ENCODE data around the gene TXNRD2. TPM values are rescaled to one million over a fixed set of nuclear protein-coding genes. Genes with fewer than 3 reads are reported as not detected.
"Not testable (repeated sequence)": the region's sequence is repeated elsewhere in the genome, so short reads cannot be mapped to it uniquely, and the experiment has no call there.

The TXNRD2 gene
- total RNA-seq, 1 donor from 2014 or later = 25.7 TPM

DNA sequence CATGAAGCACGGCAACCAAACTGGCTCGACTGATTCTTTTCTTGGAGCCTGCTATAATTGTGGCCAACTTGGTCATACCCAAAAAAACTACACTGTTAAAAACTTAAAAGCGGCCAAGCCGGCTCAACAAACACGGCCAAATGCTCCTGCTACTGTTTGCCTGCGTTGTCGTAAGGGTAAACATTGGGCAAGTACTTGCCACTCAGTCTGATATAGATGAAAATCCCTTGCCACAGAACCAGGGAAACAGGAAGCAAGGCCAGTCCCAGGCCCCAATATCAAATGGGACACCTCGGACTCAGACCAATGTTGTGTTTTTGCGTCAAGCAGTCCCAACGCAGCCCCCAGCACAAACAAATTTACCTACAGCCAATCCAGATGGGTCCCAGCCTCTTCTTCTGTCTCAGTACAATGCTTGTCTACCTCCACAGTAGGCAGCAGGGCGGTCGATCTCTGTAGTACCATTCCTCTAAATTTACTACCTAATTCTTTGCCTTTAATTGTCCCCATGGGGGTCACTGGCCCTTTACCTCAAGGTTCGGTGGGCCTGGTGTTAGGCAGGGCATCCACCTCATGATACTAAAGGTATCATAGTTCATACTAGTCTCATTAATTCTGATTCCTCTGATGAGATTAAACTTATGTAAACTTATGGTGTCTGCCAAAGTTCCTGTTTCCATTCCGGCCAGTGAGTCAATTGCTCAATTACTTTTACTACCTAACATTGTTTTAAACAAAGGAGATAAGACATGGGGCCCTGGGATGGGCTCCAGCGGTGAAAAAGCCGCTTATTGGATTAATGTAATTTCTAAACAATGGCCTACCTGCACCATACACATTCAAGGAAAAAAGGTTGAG, 3.8 kb downstream of the TXNRD2 start:
- Histone ChIP-seq H3K79me2 (ENCODE audit: insufficient read depth, low read length) (peaks cover 23% of the 10 kb centered on the region), H3K4me3 (ENCODE audit: insufficient read depth, low read depth, low read length) (no peak overlapping the region), H3K9me3 (ENCODE audit: insufficient read depth, low read depth, low read length) (no peaks in the 10 kb centered on the region), H3K36me3 (ENCODE audit: insufficient read depth, low read length) (no peaks in the 10 kb centered on the region), H3K27me3 (ENCODE audit: insufficient read depth, low read length) (no peaks in the 10 kb centered on the region), H3K4me1 (ENCODE audit: insufficient read depth, low read length) (peaks cover 16% of the 10 kb centered on the region), H3K9ac (ENCODE audit: low read length) (no peak overlapping the region), H3K4me2 (ENCODE audit: low read length) (no peak overlapping the region), H4K20me1 (ENCODE audit: insufficient read depth, low read length) (no peaks in the 10 kb centered on the region), H3K27ac (ENCODE audit: low read depth, low read length) (no peak overlapping the region), H2AFZ (ENCODE audit: low read depth, low read length) (no peak overlapping the region)
- TF ChIP-seq, protein P1, sequence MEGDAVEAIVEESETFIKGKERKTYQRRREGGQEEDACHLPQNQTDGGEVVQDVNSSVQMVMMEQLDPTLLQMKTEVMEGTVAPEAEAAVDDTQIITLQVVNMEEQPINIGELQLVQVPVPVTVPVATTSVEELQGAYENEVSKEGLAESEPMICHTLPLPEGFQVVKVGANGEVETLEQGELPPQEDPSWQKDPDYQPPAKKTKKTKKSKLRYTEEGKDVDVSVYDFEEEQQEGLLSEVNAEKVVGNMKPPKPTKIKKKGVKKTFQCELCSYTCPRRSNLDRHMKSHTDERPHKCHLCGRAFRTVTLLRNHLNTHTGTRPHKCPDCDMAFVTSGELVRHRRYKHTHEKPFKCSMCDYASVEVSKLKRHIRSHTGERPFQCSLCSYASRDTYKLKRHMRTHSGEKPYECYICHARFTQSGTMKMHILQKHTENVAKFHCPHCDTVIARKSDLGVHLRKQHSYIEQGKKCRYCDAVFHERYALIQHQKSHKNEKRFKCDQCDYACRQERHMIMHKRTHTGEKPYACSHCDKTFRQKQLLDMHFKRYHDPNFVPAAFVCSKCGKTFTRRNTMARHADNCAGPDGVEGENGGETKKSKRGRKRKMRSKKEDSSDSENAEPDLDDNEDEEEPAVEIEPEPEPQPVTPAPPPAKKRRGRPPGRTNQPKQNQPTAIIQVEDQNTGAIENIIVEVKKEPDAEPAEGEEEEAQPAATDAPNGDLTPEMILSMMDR (IDR thresholded peaks at IDR 0.05; ENCODE audit: insufficient read depth, low read depth, low read length) = no peak
- no peak for TF ChIP-seq EZH2 (IDR thresholded peaks at IDR 0.05; ENCODE audit: insufficient read depth, low read length)
- FAIRE-seq = no peak
- Mint-ChIP-seq H3K27me3 (ENCODE audit: low read depth, unreplicated experiment) (no peaks in the 10 kb centered on the region), H3K36me3 (ENCODE audit: low read depth, unreplicated experiment) (peaks cover 19% of the 10 kb centered on the region), H3K9me3 (ENCODE audit: unreplicated experiment) (peaks cover 19% of the 10 kb centered on the region), H3K27ac (ENCODE audit: unreplicated experiment) (no peak overlapping the region), H3K4me1 (ENCODE audit: low read depth, unreplicated experiment) (peaks cover 13% of the 10 kb centered on the region), H3K4me3 (ENCODE audit: unreplicated experiment) (no peak overlapping the region)
- peak; percentile 27 for DNase-seq (ENCODE audit: low read depth)

DNA sequence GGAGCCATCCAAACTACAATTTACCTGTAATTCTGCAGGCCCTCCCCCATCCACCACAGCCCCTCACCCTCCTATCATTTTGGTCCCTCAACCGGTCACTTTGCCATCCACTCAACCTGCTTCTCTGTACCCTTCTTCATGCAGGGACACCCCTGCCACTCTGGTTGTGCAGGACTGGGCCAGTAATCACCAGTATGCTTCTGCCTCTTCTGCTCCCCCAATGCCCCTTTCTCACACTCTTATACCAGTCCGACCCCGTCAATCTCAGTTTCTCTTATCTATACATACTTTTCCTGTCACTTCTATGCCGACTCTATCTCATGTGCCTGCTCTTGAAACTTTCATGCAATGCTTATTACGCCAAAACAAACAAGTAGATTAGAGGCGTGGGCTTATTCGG, 5.1 kb downstream of the TXNRD2 start:
- H3K4me1 Mint-ChIP-seq (ENCODE audit: low read depth, unreplicated experiment) = peaks cover 4% of the 10 kb centered on the region
- H3K27ac Mint-ChIP-seq (ENCODE audit: unreplicated experiment) = no peak overlapping the region
- no peaks in the 10 kb centered on the region for H4K20me1 ChIP-seq (ENCODE audit: insufficient read depth, low read length)
- TF ChIP-seq, protein P1 (IDR thresholded peaks at IDR 0.05; ENCODE audit: insufficient read depth, low read depth, low read length) = no peak
- TF ChIP-seq EZH2 (IDR thresholded peaks at IDR 0.05; ENCODE audit: insufficient read depth, low read length) = no peak
- FAIRE-seq (no peak), DNase-seq (ENCODE audit: low read depth) (no peak)
- H3K27ac ChIP-seq (ENCODE audit: low read depth, low read length) = no peak overlapping the region
- peaks cover 19% of the 10 kb centered on the region for H3K36me3 Mint-ChIP-seq (ENCODE audit: low read depth, unreplicated experiment)
- no peaks in the 10 kb centered on the region for H3K36me3 ChIP-seq (ENCODE audit: insufficient read depth, low read length)
- H2AFZ ChIP-seq (ENCODE audit: low read depth, low read length) = no peak overlapping the region
- H3K9me3 Mint-ChIP-seq (ENCODE audit: unreplicated experiment) = peaks cover 19% of the 10 kb centered on the region
- H3K9me3 ChIP-seq (ENCODE audit: insufficient read depth, low read depth, low read length) = no peaks in the 10 kb centered on the region
- H3K4me3 Mint-ChIP-seq (ENCODE audit: unreplicated experiment) = no peak overlapping the region
- H3K4me1 ChIP-seq (ENCODE audit: insufficient read depth, low read length) = peaks cover 8% of the 10 kb centered on the region
- peaks cover 16% of the 10 kb centered on the region for H3K79me2 ChIP-seq (ENCODE audit: insufficient read depth, low read length)
- H3K4me2 ChIP-seq (ENCODE audit: low read length) = no peak overlapping the region
- no peaks in the 10 kb centered on the region for H3K27me3 ChIP-seq (ENCODE audit: insufficient read depth, low read length)
- H3K27me3 Mint-ChIP-seq (ENCODE audit: low read depth, unreplicated experiment) = peaks cover 2% of the 10 kb centered on the region
- no peak overlapping the region for H3K4me3 ChIP-seq (ENCODE audit: insufficient read depth, low read depth, low read length)
- H3K9ac ChIP-seq (ENCODE audit: low read length) = no peak overlapping the region

DNA sequence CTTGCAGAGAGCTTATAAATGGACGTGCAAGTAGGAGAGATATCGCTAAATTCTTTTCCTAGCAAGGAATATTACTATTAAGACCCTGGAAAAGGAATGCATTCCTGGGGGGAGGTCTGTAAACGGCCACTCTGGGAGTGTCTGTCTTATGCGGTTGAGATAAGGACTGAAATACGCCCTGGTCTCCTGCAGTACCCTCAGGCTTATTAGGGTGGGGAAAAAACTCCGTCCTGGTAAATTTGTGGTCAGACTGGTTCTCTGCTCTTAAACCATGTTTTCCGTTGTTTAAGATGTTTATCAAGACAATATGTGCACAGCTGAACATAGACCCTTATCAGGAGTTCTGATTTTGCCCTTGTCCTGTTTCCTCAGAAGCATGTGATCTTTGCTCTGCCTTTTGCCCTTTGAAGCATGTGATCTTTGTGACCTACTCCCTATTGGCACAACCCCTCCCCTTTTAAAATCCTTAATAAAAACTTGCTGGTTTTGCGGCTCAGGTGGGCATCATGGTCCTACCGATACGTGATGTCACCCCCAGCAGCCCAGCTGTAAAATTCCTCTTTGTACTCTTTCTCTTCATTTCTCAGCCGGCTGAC, 6.4 kb downstream of the TXNRD2 start:
- not testable (repeated sequence) for H4K20me1 ChIP-seq (ENCODE audit: insufficient read depth, low read length); H3K79me2 ChIP-seq (ENCODE audit: insufficient read depth, low read length); H3K27ac Mint-ChIP-seq (ENCODE audit: unreplicated experiment); H3K27me3 ChIP-seq (ENCODE audit: insufficient read depth, low read length); H3K4me1 Mint-ChIP-seq (ENCODE audit: low read depth, unreplicated experiment); H3K9ac ChIP-seq (ENCODE audit: low read length); H3K4me3 Mint-ChIP-seq (ENCODE audit: unreplicated experiment); H3K9me3 ChIP-seq (ENCODE audit: insufficient read depth, low read depth, low read length); H2AFZ ChIP-seq (ENCODE audit: low read depth, low read length); DNase-seq (ENCODE audit: low read depth); FAIRE-seq; H3K27me3 Mint-ChIP-seq (ENCODE audit: low read depth, unreplicated experiment); H3K4me1 ChIP-seq (ENCODE audit: insufficient read depth, low read length); H3K4me2 ChIP-seq (ENCODE audit: low read length); H3K36me3 ChIP-seq (ENCODE audit: insufficient read depth, low read length); H3K27ac ChIP-seq (ENCODE audit: low read depth, low read length); H3K4me3 ChIP-seq (ENCODE audit: insufficient read depth, low read depth, low read length)
- Mint-ChIP-seq H3K36me3 (ENCODE audit: low read depth, unreplicated experiment) (peaks cover 23% of the 10 kb centered on the region), H3K9me3 (ENCODE audit: unreplicated experiment) (peaks cover 19% of the 10 kb centered on the region)
